ENCODE results near the gene ODF4.
"Not testable (repeated sequence)": the region's sequence is repeated elsewhere in the genome, so short reads cannot be mapped to it uniquely, and the experiment has no call there.

Gene ODF4

GRCh38 chr17:8369944-8370343 lies 30.3 kb downstream of the ODF4 start:
- DNase-seq (ENCODE audit: low read depth): no peak

- no peak for DNase-seq (ENCODE audit: low read depth)
Measured at GRCh38 chr17:8371786-8372185, 32.1 kb downstream of the ODF4 start.

- no peak for DNase-seq (ENCODE audit: low read depth)
Measured at GRCh38 chr17:8372422-8372821, 32.8 kb downstream of the ODF4 start.

GRCh38 chr17:8373856-8374255 lies 34.2 kb downstream of the ODF4 start:
- DNase-seq (ENCODE audit: low read depth): not testable (repeated sequence)

- no peak for DNase-seq (ENCODE audit: low read depth)
Measured at GRCh38 chr17:8375738-8376259, 36.2 kb downstream of the ODF4 start.

GRCh38 chr17:8376271-8377067 lies 36.8 kb downstream of the ODF4 start, which contains the start of gene KRABD2:
Gene KRABD2, minus strand, starts transcription at chr17:8376704.
- peak; percentile 85 for DNase-seq (ENCODE audit: low read depth)

GRCh38 chr17:8377422-8377821 lies 37.8 kb downstream of the ODF4 start:
- DNase-seq (ENCODE audit: low read depth): no peak

- DNase-seq (ENCODE audit: low read depth): not testable (repeated sequence)
Measured at GRCh38 chr17:8378117-8378516, 38.5 kb downstream of the ODF4 start.

- DNase-seq (ENCODE audit: low read depth): no peak
Measured at GRCh38 chr17:8380049-8380448, 40.4 kb downstream of the ODF4 start.

GRCh38 chr17:8382052-8382879 lies 42.6 kb downstream of the ODF4 start:
- no peak for DNase-seq (ENCODE audit: low read depth)

- DNase-seq (ENCODE audit: low read depth): no peak
Measured at GRCh38 chr17:8382880-8383142, 43.2 kb downstream of the ODF4 start.

- DNase-seq (ENCODE audit: low read depth): peak; percentile 93
Measured at GRCh38 chr17:8383143-8383822, 43.6 kb downstream of the ODF4 start, which contains the start of gene RPL26. Gene RPL26, minus strand, starts transcription at chr17:8383193. Its CDS starts 883 bp downstream, at chr17:8382310.

GRCh38 chr17:8384801-8385378 lies 45.2 kb downstream of the ODF4 start:
- no peak for DNase-seq (ENCODE audit: low read depth)

GRCh38 chr17:8386841-8387240 lies 47.2 kb downstream of the ODF4 start:
- DNase-seq (ENCODE audit: low read depth): no peak

GRCh38 chr17:8387914-8388651 lies 48.4 kb downstream of the ODF4 start:
- DNase-seq (ENCODE audit: low read depth): no peak

GRCh38 chr17:8391711-8392110 lies 52.1 kb downstream of the ODF4 start:
- DNase-seq (ENCODE audit: low read depth): no peak

- no peak for DNase-seq (ENCODE audit: low read depth)
Measured at GRCh38 chr17:8392274-8392673, 52.6 kb downstream of the ODF4 start.

GRCh38 chr17:8392674-8393469 lies 53.2 kb downstream of the ODF4 start:
- no peak for DNase-seq (ENCODE audit: low read depth)

GRCh38 chr17:8393470-8394231 lies 54.0 kb downstream of the ODF4 start:
- peak; percentile 22 for DNase-seq (ENCODE audit: low read depth)

- DNase-seq (ENCODE audit: low read depth): not testable (repeated sequence)
Measured at GRCh38 chr17:8394497-8394896, 54.9 kb downstream of the ODF4 start.

Measured in T follicular helper cell (primary cell).